Sigmoid colon (tissue), 7 donors: ENCODE results near the gene PDZD7. TPM values are rescaled to one million over a fixed set of nuclear protein-coding genes. Genes with fewer than 3 reads are reported as not detected.
A peak's percentile ranks its signal among the peaks of the same experiment; 100 is the strongest.

Source experiments
- DNase-seq: peaks from one replicate; pipeline ENCODE4 v3.0.0-alpha.2; 2019
- H3K27ac ChIP-seq, 4 donors: fragments of 200-600 bp; sonication (generic); one replicate each; pipeline ENCODE4 v1.5.1; 2016 to 2019; ENCODE audit warnings: mild to moderate bottlenecking in 1 of 4
- H3K27me3 ChIP-seq, 3 donors: fragments of 200-600 bp; sonication (generic); one replicate each; pipeline ENCODE4 v1.5.1; 2019; ENCODE audit warnings: mild to moderate bottlenecking in 1 of 3
- H3K36me3 ChIP-seq, 4 donors: fragments of 200-600 bp; sonication (generic); one replicate each; pipeline ENCODE4 v1.5.1; 2016 to 2019
- H3K4me1 ChIP-seq, 4 donors: fragments of 200-600 bp; sonication (generic); one replicate each; pipeline ENCODE4 v1.5.1; 2017 to 2019
- H3K4me3 ChIP-seq, 4 donors: fragments of 200-600 bp; sonication (generic); one replicate each; pipeline ENCODE4 v1.5.1; 2017 to 2019; ENCODE audit warnings: mild to moderate bottlenecking in 2 of 4, moderate library complexity in 1 of 4
- H3K9me3 ChIP-seq, 4 donors: fragments of 200-600 bp in 3 of 4; sonication (generic) in 3 of 4; one replicate each; pipeline versions ENCODE4 v1.5.1 to v1.6.1; 2013 to 2019
- CTCF ChIP-seq, 4 experiments: fragments of 450-650 bp in 3 of 4; fragments of 200-600 bp in 1 of 4; IDR thresholded peaks; one replicate each; pipeline ENCODE4 v1.5.1; 2016 to 2019; ENCODE audit warnings: antibody characterized with exemption in 4 of 4, mild to moderate bottlenecking in 3 of 4, moderate library complexity in 2 of 4
- EP300 ChIP-seq, 4 donors: sonication (generic); formaldehyde crosslinking; IDR thresholded peaks; one replicate each; pipeline ENCODE4 v1.6.1; 2017; ENCODE audit warnings: antibody characterized with exemption in 4 of 4
- POLR2A ChIP-seq, 2 donors: fragments of 450-650 bp; IDR thresholded peaks; one replicate each; pipeline ENCODE4 v1.6.1; 2016; ENCODE audit warnings: antibody characterized with exemption in 2 of 2, mild to moderate bottlenecking in 2 of 2, moderate library complexity in 2 of 2
- POLR2AphosphoS5 ChIP-seq, 4 donors: sonication (generic); formaldehyde crosslinking; IDR thresholded peaks; one replicate each; pipeline ENCODE4 v1.6.1; 2017; ENCODE audit warnings: antibody characterized with exemption in 4 of 4
- WGBS, 2 donors: extraction: QIAGEN DNeasy Blood & Tissue Kit; methylation state at CpG; one replicate each; pipeline ENCODE4 v1.1.7; 2013; 5-methylcytosine and 5-hydroxymethylcytosine counted together
- intact Hi-C: fragments of 100-400 bp; cut with DNase I; formaldehyde crosslinking; loops from one replicate; pipeline ENCODE4 v1.15.1; 2023
- polyA plus RNA-seq, 3 donors: library from polyadenylated mRNA; stranded (reverse); fragments of 200-250 nt; gene quantifications; one replicate each; pipeline ENCODE4 v1.2.3, GENCODE V29; 2013
- total RNA-seq, 4 donors: library from RNA; depleted of rRNA; stranded (reverse); fragments of >200 nt; gene quantifications; one replicate each; pipeline ENCODE4 v1.1.0, GENCODE V29; 2016
- donor health status: healthy with polysubstance abuse.
- donor health status: Bipolar disorder and iron deficiency.
- donor health status: healthy.

Gene PDZD7
- total and polyA plus RNA-seq, 7 donors = 0.16 to 2.4 (median 0.90) TPM; not detected in 1

DNA sequence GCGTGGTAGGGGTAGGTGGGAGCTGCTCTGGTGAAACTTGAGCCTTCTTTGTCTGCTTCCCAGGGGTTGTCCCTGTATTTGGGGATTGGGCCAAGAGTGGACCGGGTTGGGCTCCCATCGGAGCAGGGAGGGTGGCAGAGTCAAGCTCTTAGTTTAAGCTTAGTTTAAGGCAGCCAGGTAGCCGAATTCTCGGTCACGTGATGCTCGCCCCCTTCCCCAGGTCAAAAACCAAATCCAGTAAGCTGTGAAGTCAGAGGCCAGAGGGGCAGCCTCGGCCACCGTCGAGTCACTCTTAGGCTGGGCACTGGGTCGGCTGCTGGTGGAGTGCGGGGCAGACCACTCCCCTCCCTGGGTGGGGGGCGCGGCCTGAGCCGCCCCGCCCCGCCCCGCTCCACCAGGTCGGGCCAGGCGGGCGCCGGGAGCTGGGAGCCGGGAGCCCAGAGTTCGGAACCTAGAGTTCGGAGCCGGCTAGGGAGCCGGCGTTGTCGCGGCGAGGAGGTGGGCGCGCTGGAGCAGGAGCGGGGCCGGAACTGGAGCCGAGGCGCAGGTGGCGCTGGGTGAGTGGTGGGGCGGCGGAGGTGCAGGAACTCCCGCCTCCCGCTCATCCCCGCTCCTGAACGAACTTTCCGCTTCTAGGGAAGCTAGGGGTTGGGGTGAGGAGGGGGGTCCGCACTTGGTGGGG is 34.1 kb downstream of the PDZD7 start:
- Histone ChIP-seq H3K36me3 (peaks cover 0 to 14% (median 2%) of the 10 kb centered on the region in 4 donors), H3K4me3 (peak overlapping the region; percentile 80 to 90 (median 90)), H3K27me3 (no peaks in the 10 kb centered on the region), H3K27ac (peak overlapping the region; percentile 99 to 100 (median 100)), H3K4me1 (peaks cover 0 to 39% (median 31%) of the 10 kb centered on the region in 4 donors), H3K9me3 (no peaks in the 10 kb centered on the region)
- peak; percentile 75 for DNase-seq
- WGBS, 2 donors = 3 to 4% methylated on average over 46 of the region's 46 CpGs
- TF ChIP-seq EP300 (IDR thresholded peaks at IDR 0.05) = no peak
- TF ChIP-seq POLR2A (IDR thresholded peaks at IDR 0.05) = no peak
- TF ChIP-seq CTCF (IDR thresholded peaks at IDR 0.05) = no peak
- TF ChIP-seq POLR2AphosphoS5 (IDR thresholded peaks at IDR 0.05) = no peak
- intact Hi-C loops = loop anchor here (5.0 kb wide), 1 partner anchor 85 kb away; the partner anchor contains the start of gene SLF2

DNA sequence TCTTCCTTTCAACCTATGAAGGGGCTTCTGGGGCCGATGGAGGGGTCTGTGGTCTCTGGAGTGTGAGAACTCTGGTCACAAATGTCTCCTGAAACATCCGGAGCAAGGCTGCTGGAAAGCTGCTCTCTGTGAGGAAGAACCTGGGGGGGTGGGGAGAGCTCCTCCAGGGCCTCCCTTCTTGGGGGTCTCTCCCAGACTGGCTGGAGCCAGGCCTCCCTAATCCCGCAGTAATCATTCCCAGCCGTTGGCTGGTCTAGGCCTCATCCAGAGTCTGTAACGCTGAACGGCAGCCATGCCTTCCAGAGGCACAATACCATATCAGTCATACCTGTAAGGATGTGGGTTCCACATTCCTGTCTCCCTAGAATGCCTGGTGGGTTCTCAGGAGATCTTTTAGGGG is 35.7 kb downstream of the PDZD7 start:
- H3K27me3 ChIP-seq = no peaks in the 10 kb centered on the region
- H3K27ac ChIP-seq = no peak overlapping the region
- intact Hi-C loops = loop anchor here (5.0 kb wide), 1 partner anchor 83 kb away; the partner anchor contains the start of gene SLF2
- no peak overlapping the region for H3K4me3 ChIP-seq
- H3K9me3 ChIP-seq = no peaks in the 10 kb centered on the region
- DNase-seq = no peak
- peaks cover 0 to 24% (median 16%) of the 10 kb centered on the region in 4 donors for H3K4me1 ChIP-seq
- TF ChIP-seq POLR2AphosphoS5 (IDR thresholded peaks at IDR 0.05) (no peak), POLR2A (IDR thresholded peaks at IDR 0.05) (no peak), CTCF (IDR thresholded peaks at IDR 0.05) (no peak), EP300 (IDR thresholded peaks at IDR 0.05) (no peak)
- peaks cover 0 to 30% (median 10%) of the 10 kb centered on the region in 4 donors for H3K36me3 ChIP-seq
- WGBS, 2 donors = 77 to 78% methylated on average over 6 of the region's 6 CpGs

GRCh38 chr10:100993986-100994708 is 36.8 kb downstream of the PDZD7 start:
- no peak overlapping the region for H3K27ac ChIP-seq

DNA sequence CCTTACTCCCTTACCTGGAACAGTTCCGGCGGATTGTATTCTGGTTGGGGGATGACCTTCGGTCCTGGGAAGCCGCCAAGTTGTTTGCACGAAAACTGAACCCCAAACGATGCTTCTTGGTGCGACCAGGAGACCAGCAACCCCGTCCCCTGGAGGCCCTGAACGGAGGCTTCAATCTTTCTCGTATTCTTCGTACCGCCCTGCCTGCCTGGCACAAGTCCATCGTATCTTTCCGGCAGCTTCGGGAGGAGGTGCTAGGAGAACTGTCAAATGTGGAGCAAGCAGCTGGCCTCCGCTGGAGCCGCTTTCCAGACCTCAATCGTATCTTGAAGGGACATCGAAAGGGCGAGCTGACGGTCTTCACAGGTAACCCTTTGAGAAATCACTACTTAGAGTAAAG is 41.8 kb downstream of the PDZD7 start:
- H3K36me3 ChIP-seq = peaks cover 0 to 43% (median 10%) of the 10 kb centered on the region in 4 donors
- 90 to 91% methylated on average over 21 of the region's 21 CpGs for WGBS, 2 donors
- DNase-seq = no peak
- H3K27ac ChIP-seq = no peak overlapping the region
- no peaks in the 10 kb centered on the region for H3K9me3 ChIP-seq
- H3K4me3 ChIP-seq = no peak overlapping the region
- H3K4me1 ChIP-seq = peaks cover 0 to 31% (median 24%) of the 10 kb centered on the region in 4 donors
- H3K27me3 ChIP-seq = no peaks in the 10 kb centered on the region
- no peak for TF ChIP-seq POLR2AphosphoS5 (IDR thresholded peaks at IDR 0.05)
- intact Hi-C loops = no loop called here

More at GRCh38 chr10:100993986-100994708, 36.8 kb downstream of the PDZD7 start:
- H3K4me1 ChIP-seq = peaks cover 0 to 27% (median 16%) of the 10 kb centered on the region in 4 donors
- DNase-seq = peak; percentile 66
- WGBS, 2 donors = 49 to 65% methylated on average over 10 of the region's 10 CpGs
- H3K9me3 ChIP-seq = no peaks in the 10 kb centered on the region
- peaks cover 0 to 40% (median 10%) of the 10 kb centered on the region in 4 donors for H3K36me3 ChIP-seq
- no peak overlapping the region for H3K4me3 ChIP-seq
- H3K27me3 ChIP-seq = no peaks in the 10 kb centered on the region
- TF ChIP-seq CTCF (IDR thresholded peaks at IDR 0.05) (peak; percentile 62 to 78 (median 70)), POLR2A (IDR thresholded peaks at IDR 0.05) (no peak), EP300 (IDR thresholded peaks at IDR 0.05) (no peak), POLR2AphosphoS5 (IDR thresholded peaks at IDR 0.05) (no peak)
- intact Hi-C loops = loop anchor here (1.0 kb wide), 1 partner anchor 19 kb away; no protein-coding TSS in a partner anchor

- DNase-seq = no peak
- H3K4me1 ChIP-seq = peaks cover 0 to 31% (median 24%) of the 10 kb centered on the region in 4 donors
- H3K4me3 ChIP-seq = peak overlapping the region; percentile 78 to 87 (median 84)
- WGBS, 2 donors = 67 to 74% methylated on average over 10 of the region's 10 CpGs
- H3K36me3 ChIP-seq = peaks cover 0 to 48% (median 10%) of the 10 kb centered on the region in 4 donors
- intact Hi-C loops = no loop called here
- H3K9me3 ChIP-seq = no peaks in the 10 kb centered on the region
- H3K27me3 ChIP-seq = no peaks in the 10 kb centered on the region
- TF ChIP-seq POLR2AphosphoS5 (IDR thresholded peaks at IDR 0.05) (no peak), EP300 (IDR thresholded peaks at IDR 0.05) (no peak), CTCF (IDR thresholded peaks at IDR 0.05) (no peak), POLR2A (IDR thresholded peaks at IDR 0.05) (no peak)
- peak overlapping the region in 1 of 4 donors; percentile 82 for H3K27ac ChIP-seq
These were observed 42.8 kb downstream of the PDZD7 start for GRCh38 chr10:100988166-100988565.
